H1 (cell line): Measurements from ENCODE around the gene PDGFA. TPM values are rescaled to one million over a fixed set of nuclear protein-coding genes. Genes with fewer than 3 reads are reported as not detected.

Experiments
- CTCF ChIA-PET: fragments of 300-600 bp; sonication (Branson Sonifier 250); formaldehyde crosslinking; loops from one replicate; lab custom pipeline; 2021; ENCODE audit not compliant: partially characterized antibody; lab: Charles Lee
- POLR2A ChIA-PET: fragments of 300-600 bp; sonication (Branson Sonifier 250); formaldehyde crosslinking; loops from one replicate; lab custom pipeline; 2021; ENCODE audit warnings: inconsistent platforms; ENCODE audit not compliant: partially characterized antibody; lab: Charles Lee
- DNase-seq, 2 experiments: peaks; one replicate each; pipeline versions ENCODE4 v3.0.0 to v3.0.0-alpha.2; 2010 to 2022; ENCODE audit warnings: low spot score in 2 of 2, low read depth in 1 of 2, mixed read lengths in 1 of 2
- FAIRE-seq: peaks from 2 replicates; lab custom pipeline; 2011; peaks lifted over from hg19 to GRCh38; lab: Jason Lieb, UNC
- H2AFZ ChIP-seq: 2 replicates; pipeline ENCODE4 v1.8.1; 2012; ENCODE audit warnings: low read length, inconsistent platforms
- H2AK5ac ChIP-seq: 2 replicates; pipeline ENCODE4 v1.6.1; 2013; ENCODE audit warnings: low read depth, low read length
- H2BK120ac ChIP-seq: replicated peaks from 2 replicates; pipeline ENCODE3; 2013; ENCODE audit warnings: low read depth, low read length, inconsistent platforms
- H2BK12ac ChIP-seq: 2 replicates; pipeline ENCODE4 v1.6.1; 2013; ENCODE audit warnings: low read depth, low read length
- H2BK15ac ChIP-seq: 2 replicates; pipeline ENCODE4 v1.6.1; 2013; ENCODE audit warnings: low read length
- H2BK20ac ChIP-seq: 2 replicates; pipeline ENCODE4 v1.6.1; 2013; ENCODE audit warnings: low read length
- H2BK5ac ChIP-seq: 2 replicates; pipeline ENCODE4 v1.6.1; 2013; ENCODE audit warnings: low read depth, low read length
- H3K14ac ChIP-seq: 2 replicates; pipeline ENCODE4 v1.6.1; 2013; ENCODE audit warnings: inconsistent platforms; ENCODE audit not compliant: insufficient read length
- H3K18ac ChIP-seq: 2 replicates; pipeline ENCODE4 v1.6.1; 2013; ENCODE audit warnings: low read length; ENCODE audit errors: extremely low read depth
- H3K23ac ChIP-seq: 2 replicates; pipeline ENCODE4 v1.6.1; 2013; ENCODE audit warnings: inconsistent platforms; ENCODE audit not compliant: insufficient read length
- H3K23me2 ChIP-seq: 2 replicates; pipeline ENCODE4 v1.6.1; 2013; ENCODE audit warnings: low read depth, low read length
- H3K27ac ChIP-seq: 2 replicates; pipeline ENCODE4 v1.6.1; 2011; ENCODE audit warnings: low read depth, low read length, inconsistent platforms
- H3K27me3 ChIP-seq, 4 experiments: replicated peaks in 1 of 4; 1 replicate in 1 of 4; 2 replicates in 3 of 4; pipeline versions ENCODE4 v1.6.1 to v1.8.1; 2011 to 2013; ENCODE audit warnings: low read length in 3 of 4, mild to moderate bottlenecking in 3 of 4, inconsistent platforms in 2 of 4, mixed read lengths in 2 of 4, moderate library complexity in 1 of 4; ENCODE audit not compliant: control insufficient read depth in 3 of 4, insufficient read depth in 3 of 4; ENCODE audit errors: extremely low read depth in 1 of 4
- H3K36me3 ChIP-seq, 4 experiments: 2 replicates each; pipeline versions ENCODE4 v1.6.1 to v1.8.1; 2011 to 2013; ENCODE audit warnings: mild to moderate bottlenecking in 4 of 4, low read length in 3 of 4, moderate library complexity in 2 of 4, control low read depth in 1 of 4, inconsistent platforms in 1 of 4; ENCODE audit not compliant: insufficient read depth in 4 of 4, control insufficient read depth in 2 of 4
- H3K4ac ChIP-seq: replicated peaks from 2 replicates; pipeline ENCODE3; 2013; ENCODE audit warnings: low read length, low read depth, mixed read lengths, inconsistent platforms; ENCODE audit not compliant: insufficient read length
- H3K4me1 ChIP-seq, 4 experiments: replicated peaks in 1 of 4; 1 replicate in 1 of 4; 2 replicates in 3 of 4; pipeline versions ENCODE4 v1.6.1 to v1.8.1; 2011 to 2013; ENCODE audit warnings: low read length in 3 of 4, inconsistent platforms in 2 of 4, mixed read lengths in 1 of 4; ENCODE audit not compliant: insufficient read depth in 4 of 4, control insufficient read depth in 3 of 4
- H3K4me2 ChIP-seq, 2 experiments: 2 replicates each; pipeline versions ENCODE4 v1.6.1 to v1.8.1; 2011 to 2013; ENCODE audit warnings: low read depth in 2 of 2, low read length in 2 of 2, control low read depth in 1 of 2, inconsistent platforms in 1 of 2, mild to moderate bottlenecking in 1 of 2; ENCODE audit not compliant: insufficient read depth in 1 of 2
- H3K4me3 ChIP-seq, 4 experiments: fragments of 200-600, 300-600 bp in 1 of 4; sonication (generic), shearing (Covaris generic), sonication (Bioruptor Twin) in 1 of 4; 2 replicates each; pipeline versions ENCODE4 v1.5.1 to v1.8.1; 2011 to 2016; ENCODE audit warnings: low read length in 4 of 4, low read depth in 3 of 4, control low read depth in 2 of 4, inconsistent platforms in 2 of 4, mild to moderate bottlenecking in 2 of 4, mixed read lengths in 1 of 4, moderate library complexity in 1 of 4; ENCODE audit not compliant: insufficient read depth in 2 of 4; ENCODE audit errors: extremely low read depth in 1 of 4
- H3K56ac ChIP-seq: replicated peaks from 2 replicates; pipeline ENCODE3; 2013; ENCODE audit warnings: low read depth, mild to moderate bottlenecking, mixed read lengths, low read length, inconsistent platforms; ENCODE audit not compliant: insufficient read length
- H3K79me1 ChIP-seq: 2 replicates; pipeline ENCODE4 v1.6.1; 2013; ENCODE audit warnings: low read depth, low read length, control low read depth
- H3K79me2 ChIP-seq, 2 experiments: 2 replicates each; pipeline versions ENCODE4 v1.6.1 to v1.8.1; 2012 to 2013; ENCODE audit warnings: low read length in 2 of 2, mild to moderate bottlenecking in 2 of 2, inconsistent platforms in 1 of 2; ENCODE audit not compliant: insufficient read depth in 2 of 2, control insufficient read depth in 1 of 2
- H3K9ac ChIP-seq, 4 experiments: replicated peaks in 1 of 4; 1 replicate in 1 of 4; 2 replicates in 3 of 4; pipeline versions ENCODE4 v1.6.1 to v1.8.1; 2011 to 2013; ENCODE audit warnings: low read depth in 3 of 4, low read length in 3 of 4, control low read depth in 2 of 4, mild to moderate bottlenecking in 2 of 4, moderate library complexity in 2 of 4, inconsistent platforms in 1 of 4; ENCODE audit errors: extremely low read depth in 1 of 4
- H3K9me3 ChIP-seq, 2 experiments: 2 replicates each; pipeline versions ENCODE4 v1.6.1 to v1.8.1; 2012 to 2013; ENCODE audit warnings: mild to moderate bottlenecking in 2 of 2, moderate library complexity in 2 of 2, control low read depth in 1 of 2, inconsistent platforms in 1 of 2, low read depth in 1 of 2, low read length in 1 of 2, mixed read lengths in 1 of 2; ENCODE audit not compliant: insufficient read depth in 2 of 2
- H4K20me1 ChIP-seq, 2 experiments: replicated peaks in 1 of 2; 2 replicates each; pipeline versions ENCODE3 to v1.8.1; 2011 to 2013; ENCODE audit warnings: inconsistent platforms in 2 of 2, low read length in 2 of 2, mild to moderate bottlenecking in 1 of 2; ENCODE audit not compliant: insufficient read depth in 2 of 2, control insufficient read depth in 1 of 2
- H4K5ac ChIP-seq: 2 replicates; pipeline ENCODE4 v1.6.1; 2013; ENCODE audit warnings: low read length, low read depth, mixed read lengths, inconsistent platforms; ENCODE audit not compliant: insufficient read length
- H4K8ac ChIP-seq: 2 replicates; pipeline ENCODE4 v1.8.0; 2013; ENCODE audit warnings: mild to moderate bottlenecking, moderate library complexity, low read length, inconsistent platforms; ENCODE audit not compliant: insufficient read depth; ENCODE audit errors: extremely low read depth
- H4K91ac ChIP-seq: replicated peaks from 2 replicates; pipeline ENCODE3; 2013; ENCODE audit warnings: low read length, mixed read lengths, inconsistent platforms; ENCODE audit not compliant: insufficient read length
- BACH1 ChIP-seq: IDR thresholded peaks from 2 replicates; pipeline ENCODE4 v1.6.1; 2012; ENCODE audit warnings: low read length, improper control_type of control experiment
- BCL11A ChIP-seq, 2 experiments: IDR thresholded peaks; one replicate each; pipeline ENCODE4 v1.6.1; 2011; ENCODE audit warnings: low read depth in 2 of 2, low read length in 2 of 2, mild to moderate bottlenecking in 2 of 2
- CBX5 ChIP-seq: fragments of 300-800, 300-1000 bp; sonication (generic); IDR thresholded peaks from 2 replicates; pipeline ENCODE4 v1.7.1; 2016; ENCODE audit warnings: antibody characterized with exemption, low read length, low read depth
- GABPA ChIP-seq: IDR thresholded peaks from 2 replicates; pipeline ENCODE4 v1.6.1; 2011; ENCODE audit warnings: mild to moderate bottlenecking, low read length, moderate library complexity, borderline replicate concordance; ENCODE audit not compliant: insufficient read depth
- NANOG ChIP-seq: IDR thresholded peaks from 2 replicates; pipeline ENCODE4 v1.6.1; 2011; ENCODE audit warnings: low read length, low read depth, mild to moderate bottlenecking, inconsistent platforms; ENCODE audit not compliant: insufficient read depth, poor library complexity, severe bottlenecking
- POLR2A ChIP-seq, 2 experiments: IDR thresholded peaks; 1 replicate in 1 of 2; 2 replicates in 1 of 2; pipeline ENCODE4 v1.6.1; 2011; ENCODE audit warnings: low read depth in 2 of 2, low read length in 2 of 2, mild to moderate bottlenecking in 2 of 2; ENCODE audit errors: control extremely low read depth in 1 of 2
- SIN3A ChIP-seq, 2 experiments: IDR thresholded peaks in 1 of 2; conservative IDR thresholded peaks in 1 of 2; 2 replicates each; pipeline ENCODE4 v1.6.1; 2011 to 2012; ENCODE audit warnings: low read length in 2 of 2, improper control_type of control experiment in 1 of 2, low read depth in 1 of 2, mild to moderate bottlenecking in 1 of 2
- SIRT6 ChIP-seq: IDR thresholded peaks from one replicate; pipeline ENCODE4 v1.7.1; 2012; ENCODE audit warnings: low read length, inconsistent platforms
- SP4 ChIP-seq: IDR thresholded peaks from 2 replicates; pipeline ENCODE4 v1.6.1; 2012; ENCODE audit warnings: low read length, inconsistent platforms
- TCF12 ChIP-seq: IDR thresholded peaks from 2 replicates; pipeline ENCODE4 v1.6.1; 2011; ENCODE audit warnings: low read depth, mild to moderate bottlenecking, low read length
- TEAD4 ChIP-seq: IDR thresholded peaks from 2 replicates; pipeline ENCODE4 v1.6.1; 2012; ENCODE audit warnings: low read depth, low read length, inconsistent platforms, mixed read lengths
- ZNF274 ChIP-seq: IDR thresholded peaks from 2 replicates; pipeline ENCODE4 v1.7.0; 2012; ENCODE audit warnings: low read length, borderline replicate concordance; ENCODE audit errors: extremely low read depth
- WGBS, 2 experiments: shearing (Covaris generic) in 1 of 2; methylation state at CpG; one replicate each; pipeline versions ENCODE4 v1.1.6 to v1.1.7; 2013 to 2015; ENCODE audit warnings: low lambda C conversion rate in 2 of 2, mixed read lengths in 2 of 2, inconsistent platforms in 1 of 2, low coverage in 1 of 2, missing lambda C conversion rate in 1 of 2; ENCODE audit not compliant: insufficient replicate concordance in 2 of 2, insufficient coverage in 1 of 2, insufficient read length in 1 of 2; ENCODE audit errors: extremely low coverage in 1 of 2, missing lambda C conversion rate in 1 of 2; 5-methylcytosine and 5-hydroxymethylcytosine counted together
- polyA plus RNA-seq, 7 experiments: library from polyadenylated mRNA; depleted of rRNA in 3 of 7; stranded (reverse) in 5 of 7; unstranded in 2 of 7; fragments of >200 nt in 5 of 7; fragments of 200-250 nt in 2 of 7; gene quantifications; 1 replicate in 5 of 7; 2 replicates in 1 of 7; 4 replicates in 1 of 7; pipeline versions ENCODE4 v1.2.1 to v1.2.3, GENCODE V29; 2011 to 2013; ENCODE audit warnings: missing spikeins in 2 of 7, mixed read lengths in 2 of 7
- total RNA-seq: library from RNA; stranded (reverse); fragmentation: NEBNext Ultra II Directional; extraction: Animal tissue kit (Norgen Biotek cat#: 25700); gene quantifications from 2 replicates; pipeline ENCODE4 v1.2.1, GENCODE V29; 2021

PDGFA gene
- total and polyA plus RNA-seq, 2 of the 8 experiments (the other 6 are each of a cell fraction or from before 2014, with no cell fraction given): 21.1 to 43.0 TPM

- Histone ChIP-seq H2BK15ac (peak overlapping the region; percentile 16; the same call in 1 of the 2 replicates), H3K27me3 (peaks cover 0 to 3% (median 0%) of the 10 kb centered on the region in 4 experiments; a peak in 1 of 7 replicates), H4K8ac (no peak overlapping the region; the same call in 1 of the 2 replicates), H2BK12ac (peak overlapping the region; percentile 68; the same call in 1 of the 2 replicates), H3K9me3 (no peaks in the 10 kb centered on the region), H3K36me3 (no peaks in the 10 kb centered on the region), H3K79me1 (no peaks in the 10 kb centered on the region), H2BK5ac (peak overlapping the region; percentile 60; the same call in 1 of the 2 replicates), H3K4me3 (no peak overlapping the region), H3K4me2 (no peak overlapping the region), H3K23me2 (no peaks in the 10 kb centered on the region), H2AFZ (no peak overlapping the region), H3K4me1 (peaks cover 0 to 15% (median 10%) of the 10 kb centered on the region in 4 experiments; a peak in 5 of 7 replicates), H3K18ac (peak overlapping the region; percentile 32; the same call in 1 of the 2 replicates), H3K27ac (no peak overlapping the region), H2BK120ac (no peak overlapping the region), H3K56ac (no peak overlapping the region), H2AK5ac (no peak overlapping the region; the same call in 1 of the 2 replicates), H3K4ac (peak overlapping the region; percentile 67), H4K5ac (no peak overlapping the region), H4K20me1 (no peaks in the 10 kb centered on the region), H3K79me2 (no peaks in the 10 kb centered on the region), H4K91ac (peak overlapping the region; percentile 91), H2BK20ac (peak overlapping the region; percentile 18; the same call in 1 of the 2 replicates), H3K14ac (no peak overlapping the region), H3K9ac (no peak overlapping the region), H3K23ac (no peak overlapping the region)
- 83% methylated on average over 23 of the region's 37 CpGs; no CpG with 5 or more reads in 1 of the 2 experiments for WGBS, 2 experiments
- ChIA-PET POLR2A (interaction anchor here (1.3 to 2.2 kb wide), 4 partner anchors 13 to 132 kb away, joined by 3 to 9 read pairs (median 4); no protein-coding TSS in a partner anchor), CTCF (interaction anchor here (0.6 to 1.3 kb wide), 3 partner anchors 25 to 219 kb away, joined by 3 to 4 read pairs (median 4); no protein-coding TSS in a partner anchor)
- TF ChIP-seq TEAD4 (no peak), BCL11A (IDR thresholded peaks at IDR 0.05; ENCODE audit: low read depth in 2 of 2, low read length in 2 of 2) (no peak), CBX5 (no peak), SIRT6 (no peak), SP4 (no peak), SIN3A (conservative IDR thresholded peaks at IDR 0.05 in 1 of 2, IDR thresholded peaks at IDR 0.05 in 1 of 2; ENCODE audit: low read depth in 1 of 2, low read length in 2 of 2) (no peak), ZNF274 (no peak), BACH1 (no peak), GABPA (no peak), POLR2A (IDR thresholded peaks at IDR 0.05; ENCODE audit: control extremely low read depth in 1 of 2, low read depth in 2 of 2, low read length in 2 of 2) (no peak), NANOG (no peak), TCF12 (no peak)
- FAIRE-seq (no peak), DNase-seq (no peak)
Measured at GRCh38 chr7:538764-539685, 19.4 kb upstream of the PDGFA start.
